SU-DHL-6 (cell line): ENCODE measurements around the gene VRK3.
"Not testable (repeated sequence)": the region's sequence is repeated elsewhere in the genome, so short reads cannot be mapped to it uniquely, and the experiment has no call there.

Experiments used
- H2AFZ ChIP-seq: fragments of 200-600 bp; sonication (generic); 2 replicates; pipeline ENCODE4 v1.6.1; 2014; ENCODE audit warnings: low read depth, mild to moderate bottlenecking, moderate library complexity, mixed read lengths, antibody characterized with exemption, low read length; ENCODE audit not compliant: severe bottlenecking
- H3F3A ChIP-seq: fragments of 200-600 bp; shearing (Covaris generic); 2 replicates; pipeline ENCODE4 v1.6.0; 2016; ENCODE audit warnings: antibody characterized with exemption, mild to moderate bottlenecking; ENCODE audit not compliant: insufficient read depth
- H3K27ac ChIP-seq: fragments of 200-600 bp; sonication (generic); 2 replicates; pipeline ENCODE4 v1.5.1; 2016; ENCODE audit warnings: low read depth, mild to moderate bottlenecking, low read length, moderate library complexity, mixed read lengths
- H3K27me3 ChIP-seq: fragments of 200-600 bp; sonication (generic), shearing (Covaris generic); 2 replicates; pipeline ENCODE4 v1.6.0; 2014; ENCODE audit warnings: mild to moderate bottlenecking, low read length
- H3K36me3 ChIP-seq: fragments of 200-600 bp; sonication (generic); 2 replicates; pipeline ENCODE4 v1.6.1; 2014; ENCODE audit warnings: mild to moderate bottlenecking, low read length, mixed read lengths
- H3K4me2 ChIP-seq: fragments of 300-600, 200-600 bp; shearing (Covaris generic), sonication (generic); 2 replicates; pipeline ENCODE4 v1.6.0; 2014; ENCODE audit warnings: low read length, low read depth, mild to moderate bottlenecking; ENCODE audit not compliant: poor library complexity, severe bottlenecking
- H3K4me3 ChIP-seq: fragments of 200-600 bp; sonication (generic); 2 replicates; pipeline ENCODE4 v1.5.1; 2014; ENCODE audit warnings: antibody characterized with exemption, low read length, mild to moderate bottlenecking, mixed read lengths; ENCODE audit not compliant: insufficient read depth, poor library complexity, severe bottlenecking
- H3K79me2 ChIP-seq: fragments of 200-600 bp; sonication (generic); 2 replicates; pipeline ENCODE4 v1.6.1; 2014; ENCODE audit warnings: mild to moderate bottlenecking, low read length, moderate library complexity; ENCODE audit not compliant: insufficient read depth
- H3K9ac ChIP-seq: fragments of 200-600 bp; sonication (generic); 2 replicates; pipeline ENCODE4 v1.7.0; 2014; ENCODE audit warnings: mild to moderate bottlenecking, low read length
- H3K9me2 ChIP-seq: fragments of 200-600 bp; sonication (generic); replicated peaks from 2 replicates; pipeline ENCODE4 v1.6.1; 2014; ENCODE audit warnings: low read length; ENCODE audit not compliant: insufficient read depth
- H3K9me3 ChIP-seq: fragments of 200-600 bp; sonication (generic); 2 replicates; pipeline ENCODE4 v1.6.1; 2014; ENCODE audit warnings: low read length, mixed read lengths; ENCODE audit not compliant: insufficient read depth
- H4K20me1 ChIP-seq: fragments of 200-600 bp; sonication (generic); 2 replicates; pipeline ENCODE4 v1.6.1; 2014; ENCODE audit warnings: low read depth, mild to moderate bottlenecking, antibody characterized with exemption, low read length, moderate library complexity, mixed read lengths
- CTCF ChIP-seq: fragments of 200-600 bp; sonication (generic); IDR thresholded peaks from one replicate; pipeline ENCODE4 v1.5.1; 2017; ENCODE audit warnings: antibody characterized with exemption, mild to moderate bottlenecking, low read length, moderate library complexity; ENCODE audit not compliant: insufficient read depth, poor library complexity, severe bottlenecking
- EZH2phosphoT487 ChIP-seq: fragments of 200-600 bp; sonication (generic), shearing (Covaris generic); conservative IDR thresholded peaks from 2 replicates; pipeline ENCODE4 v1.6.1; 2018; ENCODE audit warnings: mild to moderate bottlenecking, antibody characterized with exemption, low read length, moderate library complexity, mixed read lengths

VRK3 gene

DNA sequence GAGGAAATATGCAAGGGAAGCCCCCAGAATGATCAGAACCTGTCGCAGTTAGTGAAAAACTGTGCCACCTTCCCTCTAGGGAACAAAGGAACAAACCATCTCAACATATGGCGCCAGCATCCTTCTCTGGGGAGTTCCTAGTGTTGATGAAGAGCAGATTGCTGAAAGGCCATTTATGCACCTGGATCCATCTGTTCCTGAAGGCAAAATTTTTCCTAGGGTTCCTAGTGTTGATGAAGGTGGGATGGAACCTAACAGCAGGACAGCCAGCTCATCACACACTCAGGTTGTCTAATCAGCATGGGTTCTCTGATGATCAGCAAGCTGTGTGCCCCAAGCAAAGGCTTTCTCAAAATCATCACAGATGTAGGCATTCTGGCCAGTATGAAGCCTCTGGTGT lies 33.3 kb upstream of the VRK3 start:
- Histone ChIP-seq H3F3A (no peaks in the 10 kb centered on the region), H3K4me3 (no peak overlapping the region), H3K27ac (no peak overlapping the region), H3K9ac (no peak overlapping the region), H3K27me3 (no peaks in the 10 kb centered on the region), H3K9me3 (peaks cover 21% of the 10 kb centered on the region; the same call in 1 of the 2 replicates), H3K36me3 (no peaks in the 10 kb centered on the region), H3K4me2 (no peak overlapping the region), H3K79me2 (no peaks in the 10 kb centered on the region), H4K20me1 (no peaks in the 10 kb centered on the region), H3K9me2 (no peaks in the 10 kb centered on the region), H2AFZ (no peak overlapping the region)
- TF ChIP-seq CTCF (no peak), EZH2phosphoT487 (no peak)

DNA sequence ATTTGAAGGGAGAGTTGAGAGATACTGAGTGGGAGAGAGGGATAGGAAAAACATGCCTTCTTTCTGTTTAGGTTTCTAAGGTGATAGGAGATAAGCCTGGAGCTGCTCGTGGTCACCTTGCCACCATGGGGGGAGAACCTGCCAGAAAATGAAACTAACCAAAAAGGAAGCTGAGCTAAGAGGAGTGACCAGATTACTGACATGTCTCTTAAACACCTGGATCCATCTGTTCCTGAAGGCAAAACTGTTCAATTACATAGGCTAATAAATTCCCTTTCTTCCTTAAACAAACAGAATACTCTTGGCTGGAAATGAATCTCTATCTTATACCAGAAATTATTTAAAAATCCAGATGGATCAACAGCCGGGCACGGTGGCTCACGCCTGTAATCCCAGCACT lies 27.9 kb upstream of the VRK3 start:
- TF ChIP-seq CTCF (no peak), EZH2phosphoT487 (no peak)
- Histone ChIP-seq H4K20me1 (no peaks in the 10 kb centered on the region), H3K36me3 (no peaks in the 10 kb centered on the region), H3K4me3 (no peak overlapping the region), H3K27me3 (no peaks in the 10 kb centered on the region), H3K79me2 (no peaks in the 10 kb centered on the region), H3K9ac (no peak overlapping the region), H3F3A (no peaks in the 10 kb centered on the region), H2AFZ (no peak overlapping the region), H3K27ac (no peak overlapping the region), H3K9me2 (no peaks in the 10 kb centered on the region), H3K4me2 (no peak overlapping the region), H3K9me3 (peaks cover under 1% of the 10 kb centered on the region; the same call in 1 of the 2 replicates)

- Histone ChIP-seq H2AFZ (no peak overlapping the region), H4K20me1 (no peaks in the 10 kb centered on the region), H3K27me3 (no peaks in the 10 kb centered on the region), H3K4me3 (no peak overlapping the region), H3K9ac (no peak overlapping the region), H3K36me3 (0 out of 2 replicates have a peak, but pooled peaks cover 2% of the 10 kb centered on the region), H3K9me2 (no peaks in the 10 kb centered on the region), H3K27ac (no peak overlapping the region), H3F3A (no peaks in the 10 kb centered on the region), H3K4me2 (no peak overlapping the region), H3K9me3 (no peaks in the 10 kb centered on the region), H3K79me2 (no peaks in the 10 kb centered on the region)
- TF ChIP-seq CTCF (no peak), EZH2phosphoT487 (no peak)
These were observed 26.8 kb upstream of the VRK3 start for GRCh38 chr19:50051964-50052363.

- not testable (repeated sequence) for H4K20me1 ChIP-seq, H3K27ac ChIP-seq, H3K4me2 ChIP-seq, H3F3A ChIP-seq, H3K27me3 ChIP-seq, H3K9me2 ChIP-seq, H2AFZ ChIP-seq, H3K4me3 ChIP-seq, H3K79me2 ChIP-seq, H3K9me3 ChIP-seq, H3K36me3 ChIP-seq, H3K9ac ChIP-seq
These were observed 26.2 kb upstream of the VRK3 start for GRCh38 chr19:50051228-50051895.
